Stimulated activated CD8-positive, alpha-beta memory T cell treated with anti-CD3 and anti-CD28 coated beads, Interleukin-7, amount 100 ng/mL, for 24 hours (primary cell): Measurements from ENCODE around the gene YPEL2.
"Not testable (repeated sequence)": the region's sequence is repeated elsewhere in the genome, so short reads cannot be mapped to it uniquely, and the experiment has no call there.

Source experiments
- DNase-seq: peaks from one replicate; pipeline ENCODE4 v3.0.0-alpha.2; 2020; ENCODE audit warnings: low read depth

Gene YPEL2

GRCh38 chr17:59406808-59407381 lies 75.4 kb downstream of the YPEL2 start:
- DNase-seq = no peak

GRCh38 chr17:59409336-59410048 lies 78.0 kb downstream of the YPEL2 start:
- no peak for DNase-seq

GRCh38 chr17:59410049-59410437 lies 78.6 kb downstream of the YPEL2 start:
- DNase-seq = no peak

- DNase-seq = not testable (repeated sequence)
These were observed 81.0 kb downstream of the YPEL2 start for GRCh38 chr17:59412431-59412830.

- DNase-seq = no peak
These were observed 81.7 kb downstream of the YPEL2 start for GRCh38 chr17:59413014-59413766.

- DNase-seq = no peak
These were observed 83.9 kb downstream of the YPEL2 start for GRCh38 chr17:59415397-59415796.

- no peak for DNase-seq
These were observed 84.7 kb downstream of the YPEL2 start for GRCh38 chr17:59416184-59416583.

GRCh38 chr17:59417452-59417851 lies 86.0 kb downstream of the YPEL2 start:
- no peak for DNase-seq

- no peak for DNase-seq
These were observed 87.3 kb downstream of the YPEL2 start for GRCh38 chr17:59418732-59419166.

GRCh38 chr17:59420901-59421300 lies 89.4 kb downstream of the YPEL2 start:
- DNase-seq = no peak

GRCh38 chr17:59421722-59422121 lies 90.3 kb downstream of the YPEL2 start:
- DNase-seq = no peak

- no peak for DNase-seq
These were observed 91.8 kb downstream of the YPEL2 start for GRCh38 chr17:59423137-59423724.

- DNase-seq = no peak
These were observed 92.4 kb downstream of the YPEL2 start for GRCh38 chr17:59423903-59424302.

- no peak for DNase-seq
These were observed 92.9 kb downstream of the YPEL2 start for GRCh38 chr17:59424331-59424730.

- DNase-seq = no peak
These were observed 93.9 kb downstream of the YPEL2 start for GRCh38 chr17:59425085-59425931.

GRCh38 chr17:59426031-59426430 lies 94.6 kb downstream of the YPEL2 start:
- no peak for DNase-seq

GRCh38 chr17:59427425-59427921 lies 96.0 kb downstream of the YPEL2 start:
- peak; percentile 14 for DNase-seq

- no peak for DNase-seq
These were observed 96.5 kb downstream of the YPEL2 start for GRCh38 chr17:59427996-59428395.

- DNase-seq = no peak
These were observed 97.5 kb downstream of the YPEL2 start for GRCh38 chr17:59428916-59429485.

GRCh38 chr17:59431601-59432000 lies 100.1 kb downstream of the YPEL2 start:
- no peak for DNase-seq

GRCh38 chr17:59432657-59433056 lies 101.2 kb downstream of the YPEL2 start:
- DNase-seq = no peak
